ENCODE measurements around the gene ATF7IP.
"Not testable (repeated sequence)": the region's sequence is repeated elsewhere in the genome, so short reads cannot be mapped to it uniquely, and the experiment has no call there.

Gene ATF7IP

GRCh38 chr12:14365294-14366208, at the start of gene ATF7IP:
Gene ATF7IP (plus strand): TSS chr12:14365682. CDS start chr12:14423916, 58,234 bp downstream.
- peak; percentile 90 to 94 for DNase-seq (ENCODE audit: low read depth in 2 of 2)

- DNase-seq (ENCODE audit: low read depth in 2 of 2): no peak
These were observed 47.9 kb upstream of the ATF7IP start for GRCh38 chr12:14317362-14318146.

GRCh38 chr12:14319704-14320427, 45.6 kb upstream of the ATF7IP start:
- not testable (repeated sequence) for DNase-seq (ENCODE audit: low read depth in 2 of 2)

- DNase-seq (ENCODE audit: low read depth in 2 of 2): no peak
These were observed 43.1 kb upstream of the ATF7IP start for GRCh38 chr12:14322403-14322802.

GRCh38 chr12:14325716-14326343, 39.7 kb upstream of the ATF7IP start:
- DNase-seq (ENCODE audit: low read depth in 2 of 2): no peak

GRCh38 chr12:14326699-14327098, 38.8 kb upstream of the ATF7IP start:
- DNase-seq (ENCODE audit: low read depth in 2 of 2): no peak

- no peak for DNase-seq (ENCODE audit: low read depth in 2 of 2)
These were observed 37.8 kb upstream of the ATF7IP start for GRCh38 chr12:14327711-14328110.

- DNase-seq (ENCODE audit: low read depth in 2 of 2): no peak
These were observed 33.0 kb upstream of the ATF7IP start for GRCh38 chr12:14332482-14332881.

GRCh38 chr12:14340371-14340770, 25.1 kb upstream of the ATF7IP start:
- DNase-seq (ENCODE audit: low read depth in 2 of 2): no peak

GRCh38 chr12:14351524-14351923, 14.0 kb upstream of the ATF7IP start:
- DNase-seq (ENCODE audit: low read depth in 2 of 2): not testable (repeated sequence)

GRCh38 chr12:14352066-14352465, 13.4 kb upstream of the ATF7IP start:
- DNase-seq (ENCODE audit: low read depth in 2 of 2): not testable (repeated sequence)

- DNase-seq (ENCODE audit: low read depth in 2 of 2): not testable (repeated sequence)
These were observed 10.8 kb upstream of the ATF7IP start for GRCh38 chr12:14354665-14355064.

- DNase-seq (ENCODE audit: low read depth in 2 of 2): no peak
These were observed 9.3 kb upstream of the ATF7IP start for GRCh38 chr12:14356147-14356546.

- no peak for DNase-seq (ENCODE audit: low read depth in 2 of 2)
These were observed 8.0 kb upstream of the ATF7IP start for GRCh38 chr12:14357486-14357885.

- no peak for DNase-seq (ENCODE audit: low read depth in 2 of 2)
These were observed 3.1 kb upstream of the ATF7IP start for GRCh38 chr12:14362352-14362751.

GRCh38 chr12:14364583-14365271, 755 bp upstream of the ATF7IP start:
- DNase-seq (ENCODE audit: low read depth in 2 of 2): no peak

GRCh38 chr12:14366209-14367039, 942 bp downstream of the ATF7IP start:
- no peak for DNase-seq (ENCODE audit: low read depth in 2 of 2)

GRCh38 chr12:14367040-14367661, 1.7 kb downstream of the ATF7IP start:
- DNase-seq (ENCODE audit: low read depth in 2 of 2): no peak

- no peak for DNase-seq (ENCODE audit: low read depth in 2 of 2)
These were observed 3.8 kb downstream of the ATF7IP start for GRCh38 chr12:14369311-14369710.

GRCh38 chr12:14373217-14373616, 7.7 kb downstream of the ATF7IP start:
- DNase-seq (ENCODE audit: low read depth in 2 of 2): no peak
